Measurements from ENCODE around the gene CYREN.

CYREN gene

GRCh38 chr7:135204876-135205275, 34.4 kb upstream of the CYREN start:
- Histone ChIP-seq H3K4me1 (peaks cover 4% of the 10 kb centered on the region), H3K4me3 (ENCODE audit: low read depth, low read length) (no peak overlapping the region), H3K27ac (no peak overlapping the region), H3K9ac (no peak overlapping the region), H3K27me3 (ENCODE audit: control insufficient read depth, insufficient read depth, low read length) (no peaks in the 10 kb centered on the region), H2AFZ (no peak overlapping the region), H3K4me2 (ENCODE audit: low read length) (no peak overlapping the region), H3K9me3 (ENCODE audit: control insufficient read depth, low read length) (no peaks in the 10 kb centered on the region), H3K79me2 (no peaks in the 10 kb centered on the region), H3K36me3 (ENCODE audit: control insufficient read depth, insufficient read depth, low read length) (no peaks in the 10 kb centered on the region)
- no peak for TF ChIP-seq CTCF (IDR thresholded peaks at IDR 0.05)

- Histone ChIP-seq H3K4me1 (peaks cover 4% of the 10 kb centered on the region), H3K9me3 (ENCODE audit: control insufficient read depth, low read length) (no peaks in the 10 kb centered on the region), H2AFZ (no peak overlapping the region), H3K4me2 (ENCODE audit: low read length) (no peak overlapping the region), H3K79me2 (no peaks in the 10 kb centered on the region), H3K36me3 (ENCODE audit: control insufficient read depth, insufficient read depth, low read length) (no peaks in the 10 kb centered on the region), H3K9ac (no peak overlapping the region), H3K27ac (no peak overlapping the region), H3K27me3 (ENCODE audit: control insufficient read depth, insufficient read depth, low read length) (no peaks in the 10 kb centered on the region), H3K4me3 (ENCODE audit: low read depth, low read length) (no peak overlapping the region)
- no peak for TF ChIP-seq CTCF (IDR thresholded peaks at IDR 0.05)
Observed at GRCh38 chr7:135204341-135204749, 33.8 kb upstream of the CYREN start.

GRCh38 chr7:135201350-135201749, 30.8 kb upstream of the CYREN start:
- Histone ChIP-seq H3K9me3 (ENCODE audit: control insufficient read depth, low read length) (no peaks in the 10 kb centered on the region), H3K4me1 (peaks cover 4% of the 10 kb centered on the region), H3K27ac (no peak overlapping the region), H3K4me2 (ENCODE audit: low read length) (no peak overlapping the region), H3K4me3 (ENCODE audit: low read depth, low read length) (no peak overlapping the region), H3K9ac (no peak overlapping the region), H2AFZ (no peak overlapping the region), H3K79me2 (no peaks in the 10 kb centered on the region), H3K36me3 (ENCODE audit: control insufficient read depth, insufficient read depth, low read length) (no peaks in the 10 kb centered on the region), H3K27me3 (ENCODE audit: control insufficient read depth, insufficient read depth, low read length) (no peaks in the 10 kb centered on the region)
- TF ChIP-seq CTCF (IDR thresholded peaks at IDR 0.05): no peak

- peaks cover 4% of the 10 kb centered on the region for H3K4me1 ChIP-seq
- no peak overlapping the region for H2AFZ ChIP-seq
- no peak overlapping the region for H3K4me3 ChIP-seq (ENCODE audit: low read depth, low read length)
- H3K79me2 ChIP-seq: no peaks in the 10 kb centered on the region
- TF ChIP-seq CTCF (IDR thresholded peaks at IDR 0.05): no peak
- no peaks in the 10 kb centered on the region for H3K36me3 ChIP-seq (ENCODE audit: control insufficient read depth, insufficient read depth, low read length)
- H3K9me3 ChIP-seq (ENCODE audit: control insufficient read depth, low read length): no peaks in the 10 kb centered on the region
- H3K9ac ChIP-seq: no peak overlapping the region
- H3K4me2 ChIP-seq (ENCODE audit: low read length): no peak overlapping the region
- no peaks in the 10 kb centered on the region for H3K27me3 ChIP-seq (ENCODE audit: control insufficient read depth, insufficient read depth, low read length)
- H3K27ac ChIP-seq: no peak overlapping the region
Observed at GRCh38 chr7:135200821-135201331, 30.4 kb upstream of the CYREN start.

- Histone ChIP-seq H3K4me1 (peaks cover 4% of the 10 kb centered on the region), H3K9me3 (ENCODE audit: control insufficient read depth, low read length) (no peaks in the 10 kb centered on the region), H3K27ac (no peak overlapping the region), H2AFZ (no peak overlapping the region), H3K4me2 (ENCODE audit: low read length) (no peak overlapping the region), H3K4me3 (ENCODE audit: low read depth, low read length) (no peak overlapping the region), H3K27me3 (ENCODE audit: control insufficient read depth, insufficient read depth, low read length) (no peaks in the 10 kb centered on the region), H3K79me2 (no peaks in the 10 kb centered on the region), H3K36me3 (ENCODE audit: control insufficient read depth, insufficient read depth, low read length) (no peaks in the 10 kb centered on the region), H3K9ac (no peak overlapping the region)
- TF ChIP-seq CTCF (IDR thresholded peaks at IDR 0.05): no peak
Observed at GRCh38 chr7:135199439-135199838, 28.9 kb upstream of the CYREN start.
